Liver (tissue), 3 donors: ENCODE measurements around the gene EXOC2.

ENCODE experiments used
- CTCF ChIP-seq: fragments of 150-350 bp; IDR thresholded peaks from 2 replicates; pipeline ENCODE4 v1.5.1; 2017; ENCODE audit warnings: improper control_type of control experiment, low read depth, low read length; ENCODE audit not compliant: missing input control
- EGR1 ChIP-seq, 2 donors: IDR thresholded peaks; 2 replicates each; pipeline ENCODE4 v1.6.1; 2016 to 2018; ENCODE audit warnings: antibody characterized with exemption in 2 of 2, low read depth in 2 of 2
- GABPA ChIP-seq, 2 donors: IDR thresholded peaks in 1 of 2; conservative IDR thresholded peaks in 1 of 2; 2 replicates each; pipeline ENCODE4 v1.6.1; 2016; ENCODE audit warnings: antibody characterized with exemption in 2 of 2, mild to moderate bottlenecking in 1 of 2, moderate library complexity in 1 of 2
- MAX ChIP-seq: IDR thresholded peaks from 2 replicates; pipeline ENCODE4 v1.6.1; 2016; ENCODE audit warnings: antibody characterized with exemption
- RAD21 ChIP-seq, 2 donors: IDR thresholded peaks; 2 replicates each; pipeline ENCODE4 v1.6.1; 2016; ENCODE audit warnings: antibody characterized with exemption in 2 of 2, mild to moderate bottlenecking in 2 of 2
- REST ChIP-seq: IDR thresholded peaks from 2 replicates; pipeline ENCODE4 v1.6.1; 2016; ENCODE audit warnings: antibody characterized with exemption, mild to moderate bottlenecking
- TAF1 ChIP-seq: conservative IDR thresholded peaks from 2 replicates; pipeline ENCODE4 v1.6.1; 2016; ENCODE audit warnings: antibody characterized with exemption, mild to moderate bottlenecking
- donor health status: healthy.
- donor health status: healthy.

GRCh38 chr6:706146-706545 is 13.2 kb upstream of the EXOC2 start:
- no peak for TF ChIP-seq MAX
- TF ChIP-seq GABPA (IDR thresholded peaks at IDR 0.05 in 1 of 2, conservative IDR thresholded peaks at IDR 0.05 in 1 of 2): no peak
- no peak for TF ChIP-seq CTCF
- TF ChIP-seq RAD21 (IDR thresholded peaks at IDR 0.05): no peak
- TF ChIP-seq TAF1: no peak
- no peak for TF ChIP-seq REST
- no peak for TF ChIP-seq EGR1 (IDR thresholded peaks at IDR 0.05; ENCODE audit: low read depth in 2 of 2)
